ENCODE data around the gene ZNF595.
"Not testable (repeated sequence)": the region's sequence is repeated elsewhere in the genome, so short reads cannot be mapped to it uniquely, and the experiment has no call there.

ZNF595 gene

DNA sequence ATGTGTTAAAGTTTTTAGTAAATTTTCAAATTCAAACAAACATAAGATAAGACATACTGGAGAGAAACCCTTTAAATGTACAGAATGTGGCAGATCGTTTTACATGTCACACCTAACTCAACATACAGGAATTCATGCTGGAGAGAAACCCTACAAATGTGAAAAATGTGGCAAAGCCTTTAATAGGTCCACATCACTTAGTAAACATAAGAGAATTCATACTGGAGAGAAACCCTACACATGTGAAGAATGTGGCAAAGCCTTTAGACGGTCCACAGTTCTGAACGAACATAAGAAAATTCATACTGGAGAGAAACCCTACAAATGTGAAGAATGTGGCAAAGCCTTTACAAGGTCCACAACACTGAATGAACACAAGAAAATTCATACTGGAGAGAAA, 32.8 kb downstream of the ZNF595 start:
- Histone ChIP-seq H3K23ac (ENCODE audit: low read length in 2 of 2) (no peak overlapping the region), H2AK5ac (ENCODE audit: low read length, severe bottlenecking) (no peak overlapping the region), H3K27ac (ENCODE audit: low read length, poor library complexity, severe bottlenecking) (no peak overlapping the region), H3K4me2 (ENCODE audit: low read length, poor library complexity, severe bottlenecking) (no peak overlapping the region), H3K36me3 (ENCODE audit: control insufficient read depth in 1 of 2, insufficient read depth in 2 of 2, low read depth in 1 of 2, low read length in 2 of 2) (peaks cover 9 to 63% of the 10 kb centered on the region in 2 experiments), H3K9me3 (ENCODE audit: control insufficient read depth, low read length) (peaks cover 100% of the 10 kb centered on the region), H3K4ac (ENCODE audit: low read depth in 1 of 2, low read length in 2 of 2) (no peak overlapping the region), H4K8ac (ENCODE audit: low read length) (no peak overlapping the region), H3K79me1 (replicated peaks; ENCODE audit: low read length, poor library complexity, severe bottlenecking) (peaks cover 4% of the 10 kb centered on the region), H3K4me3 (ENCODE audit: insufficient read depth in 1 of 2, low read depth in 1 of 2, low read length in 2 of 2) (peak overlapping the region in 1 of 2 experiments; percentile 68), H2BK12ac (ENCODE audit: low read length in 2 of 2) (no peak overlapping the region), H4K91ac (ENCODE audit: low read length) (no peak overlapping the region), H3K9ac (ENCODE audit: low read length) (no peak overlapping the region), H2BK15ac (ENCODE audit: low read depth, poor library complexity, severe bottlenecking) (no peak overlapping the region), H3K4me1 (ENCODE audit: control insufficient read depth, insufficient read depth, low read depth, low read length) (no peaks in the 10 kb centered on the region), H3K14ac (ENCODE audit: low read length in 2 of 2) (no peak overlapping the region), H2BK120ac (ENCODE audit: low read depth, low read length) (no peak overlapping the region), H3K27me3 (ENCODE audit: control insufficient read depth in 1 of 2, insufficient read depth in 1 of 2, low read length in 2 of 2) (no peaks in the 10 kb centered on the region), H2BK5ac (ENCODE audit: low read depth, low read length, poor library complexity, severe bottlenecking) (no peak overlapping the region), H2AFZ (ENCODE audit: low read depth, low read length) (no peak overlapping the region), H3K18ac (ENCODE audit: low read depth in 1 of 2, low read length in 2 of 2) (no peak overlapping the region)
- no peak for DNase-seq
- WGBS = 100% methylated on average over 3 of the region's 3 CpGs

DNA sequence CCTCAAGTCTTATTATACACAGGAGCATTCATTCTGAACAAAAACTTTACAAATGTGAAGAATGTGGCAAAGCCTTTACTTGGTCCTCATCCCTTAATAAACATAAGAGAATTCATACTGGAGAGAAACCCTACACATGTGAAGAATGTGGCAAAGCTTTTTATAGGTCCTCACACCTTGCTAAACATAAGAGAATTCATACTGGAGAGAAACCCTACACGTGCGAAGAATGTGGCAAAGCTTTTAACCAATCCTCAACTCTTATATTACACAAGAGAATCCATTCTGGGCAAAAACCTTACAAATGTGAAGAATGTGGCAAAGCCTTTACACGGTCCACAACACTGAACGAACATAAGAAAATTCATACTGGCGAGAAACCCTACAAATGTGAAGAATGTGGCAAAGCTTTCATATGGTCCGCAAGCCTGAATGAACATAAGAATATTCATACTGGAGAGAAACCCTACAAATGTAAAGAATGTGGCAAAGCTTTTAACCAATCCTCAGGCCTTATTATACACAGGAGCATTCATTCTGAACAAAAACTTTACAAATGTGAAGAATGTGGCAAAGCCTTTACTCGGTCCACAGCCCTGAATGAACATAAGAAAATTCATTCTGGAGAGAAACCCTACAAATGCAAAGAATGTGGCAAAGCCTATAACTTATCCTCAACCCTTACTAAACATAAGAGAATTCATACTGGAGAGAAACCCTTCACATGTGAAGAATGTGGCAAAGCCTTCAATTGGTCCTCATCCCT, 33.6 kb downstream of the ZNF595 start:
- not testable (repeated sequence) for H2BK120ac ChIP-seq (ENCODE audit: low read depth, low read length); H3K4me1 ChIP-seq (ENCODE audit: control insufficient read depth, insufficient read depth, low read depth, low read length); H2AK5ac ChIP-seq (ENCODE audit: low read length, severe bottlenecking); H2AFZ ChIP-seq (ENCODE audit: low read depth, low read length); H2BK12ac ChIP-seq (ENCODE audit: low read length in 2 of 2); H2BK15ac ChIP-seq (ENCODE audit: low read depth, poor library complexity, severe bottlenecking); H3K23ac ChIP-seq (ENCODE audit: low read length in 2 of 2); H4K91ac ChIP-seq (ENCODE audit: low read length); H3K27me3 ChIP-seq (ENCODE audit: control insufficient read depth in 1 of 2, insufficient read depth in 1 of 2, low read length in 2 of 2); H3K4me2 ChIP-seq (ENCODE audit: low read length, poor library complexity, severe bottlenecking); H3K79me1 ChIP-seq (replicated peaks; ENCODE audit: low read length, poor library complexity, severe bottlenecking); H3K14ac ChIP-seq (ENCODE audit: low read length in 2 of 2); H4K8ac ChIP-seq (ENCODE audit: low read length); H3K4ac ChIP-seq (ENCODE audit: low read depth in 1 of 2, low read length in 2 of 2); H3K27ac ChIP-seq (ENCODE audit: low read length, poor library complexity, severe bottlenecking); H3K18ac ChIP-seq (ENCODE audit: low read depth in 1 of 2, low read length in 2 of 2); H2BK5ac ChIP-seq (ENCODE audit: low read depth, low read length, poor library complexity, severe bottlenecking); H3K9ac ChIP-seq (ENCODE audit: low read length); DNase-seq
- 93% methylated on average over 7 of the region's 7 CpGs for WGBS
- H3K4me3 ChIP-seq (ENCODE audit: insufficient read depth in 1 of 2, low read depth in 1 of 2, low read length in 2 of 2) = peak overlapping the region in 1 of 2 experiments; percentile 68
- peaks cover 9 to 56% of the 10 kb centered on the region in 2 experiments for H3K36me3 ChIP-seq (ENCODE audit: control insufficient read depth in 1 of 2, insufficient read depth in 2 of 2, low read depth in 1 of 2, low read length in 2 of 2)
- H3K9me3 ChIP-seq (ENCODE audit: control insufficient read depth, low read length) = peaks cover 100% of the 10 kb centered on the region

DNA sequence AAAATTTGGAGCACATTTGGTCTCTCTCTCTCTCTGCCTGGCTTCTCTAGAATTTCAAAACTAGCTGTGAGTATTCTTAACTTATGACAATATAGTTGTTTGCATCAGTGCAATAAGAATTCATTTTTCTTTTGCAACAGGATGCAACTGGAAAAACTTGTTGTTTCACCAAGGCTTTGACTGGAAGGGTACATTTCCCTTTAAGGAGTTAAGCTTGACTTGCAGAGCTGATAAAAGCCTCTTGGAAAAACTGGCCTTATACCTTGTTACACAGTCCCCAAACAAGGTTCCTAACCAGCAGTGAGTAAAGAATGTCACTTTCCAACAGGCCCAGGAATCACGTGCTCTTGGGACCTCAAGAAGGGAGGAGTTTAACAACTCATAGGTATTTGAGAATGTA, 45.3 kb downstream of the ZNF595 start:
- no peak for DNase-seq
- H3K4me2 ChIP-seq (ENCODE audit: low read length, poor library complexity, severe bottlenecking) = no peak overlapping the region
- no peak overlapping the region for H3K18ac ChIP-seq (ENCODE audit: low read depth in 1 of 2, low read length in 2 of 2)
- H2BK5ac ChIP-seq (ENCODE audit: low read depth, low read length, poor library complexity, severe bottlenecking) = no peak overlapping the region
- no peak overlapping the region for H3K27ac ChIP-seq (ENCODE audit: low read length, poor library complexity, severe bottlenecking)
- no peak overlapping the region for H2AFZ ChIP-seq (ENCODE audit: low read depth, low read length)
- no peak overlapping the region for H3K4me3 ChIP-seq (ENCODE audit: insufficient read depth in 1 of 2, low read depth in 1 of 2, low read length in 2 of 2)
- H3K9me3 ChIP-seq (ENCODE audit: control insufficient read depth, low read length) = peaks cover 86% of the 10 kb centered on the region
- H3K4ac ChIP-seq (ENCODE audit: low read depth in 1 of 2, low read length in 2 of 2) = no peak overlapping the region
- WGBS = 74% methylated on average over 1 of the region's 1 CpG
- H3K4me1 ChIP-seq (ENCODE audit: control insufficient read depth, insufficient read depth, low read depth, low read length) = no peaks in the 10 kb centered on the region
- H2BK120ac ChIP-seq (ENCODE audit: low read depth, low read length) = no peak overlapping the region
- H3K36me3 ChIP-seq (ENCODE audit: control insufficient read depth in 1 of 2, insufficient read depth in 2 of 2, low read depth in 1 of 2, low read length in 2 of 2) = peaks cover 0 to 3% of the 10 kb centered on the region in 2 experiments
- no peak overlapping the region for H4K91ac ChIP-seq (ENCODE audit: low read length)
- no peak overlapping the region for H3K14ac ChIP-seq (ENCODE audit: low read length in 2 of 2)
- H3K79me1 ChIP-seq (replicated peaks; ENCODE audit: low read length, poor library complexity, severe bottlenecking) = no peaks in the 10 kb centered on the region
- H3K9ac ChIP-seq (ENCODE audit: low read length) = no peak overlapping the region
- no peak overlapping the region for H3K23ac ChIP-seq (ENCODE audit: low read length in 2 of 2)
- H4K8ac ChIP-seq (ENCODE audit: low read length) = no peak overlapping the region
- H2BK15ac ChIP-seq (ENCODE audit: low read depth, poor library complexity, severe bottlenecking) = no peak overlapping the region
- H2AK5ac ChIP-seq (ENCODE audit: low read length, severe bottlenecking) = no peak overlapping the region
- no peaks in the 10 kb centered on the region for H3K27me3 ChIP-seq (ENCODE audit: control insufficient read depth in 1 of 2, insufficient read depth in 1 of 2, low read length in 2 of 2)
- no peak overlapping the region for H2BK12ac ChIP-seq (ENCODE audit: low read length in 2 of 2)

GRCh38 chr4:99863-100262, 46.7 kb downstream of the ZNF595 start:
- Histone ChIP-seq H3K14ac (ENCODE audit: low read length in 2 of 2) (no peak overlapping the region), H3K27ac (ENCODE audit: low read length, poor library complexity, severe bottlenecking) (no peak overlapping the region), H3K79me1 (replicated peaks; ENCODE audit: low read length, poor library complexity, severe bottlenecking) (no peaks in the 10 kb centered on the region), H3K9me3 (ENCODE audit: control insufficient read depth, low read length) (peaks cover 84% of the 10 kb centered on the region), H3K4ac (ENCODE audit: low read depth in 1 of 2, low read length in 2 of 2) (no peak overlapping the region), H2BK12ac (ENCODE audit: low read length in 2 of 2) (no peak overlapping the region), H3K23ac (ENCODE audit: low read length in 2 of 2) (no peak overlapping the region), H3K27me3 (ENCODE audit: control insufficient read depth in 1 of 2, insufficient read depth in 1 of 2, low read length in 2 of 2) (no peaks in the 10 kb centered on the region), H2BK15ac (ENCODE audit: low read depth, poor library complexity, severe bottlenecking) (no peak overlapping the region), H2AFZ (ENCODE audit: low read depth, low read length) (no peak overlapping the region), H4K8ac (ENCODE audit: low read length) (no peak overlapping the region), H2BK5ac (ENCODE audit: low read depth, low read length, poor library complexity, severe bottlenecking) (no peak overlapping the region), H2BK120ac (ENCODE audit: low read depth, low read length) (no peak overlapping the region), H2AK5ac (ENCODE audit: low read length, severe bottlenecking) (no peak overlapping the region), H4K91ac (ENCODE audit: low read length) (no peak overlapping the region), H3K18ac (ENCODE audit: low read depth in 1 of 2, low read length in 2 of 2) (no peak overlapping the region), H3K36me3 (ENCODE audit: control insufficient read depth in 1 of 2, insufficient read depth in 2 of 2, low read depth in 1 of 2, low read length in 2 of 2) (no peaks in the 10 kb centered on the region), H3K4me3 (ENCODE audit: insufficient read depth in 1 of 2, low read depth in 1 of 2, low read length in 2 of 2) (no peak overlapping the region), H3K4me2 (ENCODE audit: low read length, poor library complexity, severe bottlenecking) (no peak overlapping the region), H3K4me1 (ENCODE audit: control insufficient read depth, insufficient read depth, low read depth, low read length) (no peaks in the 10 kb centered on the region), H3K9ac (ENCODE audit: low read length) (no peak overlapping the region)
- DNase-seq = no peak
- 77% methylated on average over 3 of the region's 5 CpGs for WGBS

Data from mesenchymal stem cell (in vitro differentiated cells and primary cell).